Measurements from ENCODE around the gene VPS13D. TPM values are rescaled to one million over a fixed set of nuclear protein-coding genes. Genes with fewer than 3 reads are reported as not detected.

Gene VPS13D
- total RNA-seq, 1 experiment from 2014 or later = 29.0 TPM

DNA sequence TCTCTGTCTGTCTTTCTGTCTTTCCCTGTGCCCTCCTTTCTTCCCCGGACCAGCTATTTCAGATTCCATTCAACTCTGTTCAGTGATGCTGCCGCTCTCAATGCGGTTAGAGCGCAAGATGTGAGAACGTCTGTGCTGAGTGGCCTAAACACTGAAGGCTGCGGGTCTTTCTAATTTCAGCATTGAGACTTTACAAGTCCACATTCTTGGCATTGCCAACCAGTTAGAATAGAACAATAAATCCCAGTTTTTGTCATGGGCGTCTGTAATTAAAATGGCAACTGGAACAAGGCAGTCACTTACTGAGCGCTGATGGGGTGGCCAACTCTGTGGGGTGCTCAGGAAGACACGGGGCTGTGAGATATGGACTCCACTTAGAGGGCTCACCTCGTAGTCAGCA is 275.4 kb downstream of the VPS13D start:
- DNase-seq (ENCODE audit: low spot score) (no peak), ATAC-seq (no peak)
- Mint-ChIP-seq H3K36me3 (no peaks in the 10 kb centered on the region; the same call in 1 of the 2 replicates), H3K27me3 (ENCODE audit: low read depth) (no peaks in the 10 kb centered on the region), H3K27ac (no peak overlapping the region), H3K4me1 (peaks cover 28% of the 10 kb centered on the region), H3K9me3 (no peaks in the 10 kb centered on the region), H3K4me3 (no peak overlapping the region)
- CTCF ChIA-PET = no interaction called here
- POLR2A ChIA-PET = interaction anchor here (0.5 to 0.6 kb wide), 2 partner anchors 174 to 372 kb away, joined by 4 to 9 read pairs; no protein-coding TSS in a partner anchor
- TF ChIP-seq, protein P1, sequence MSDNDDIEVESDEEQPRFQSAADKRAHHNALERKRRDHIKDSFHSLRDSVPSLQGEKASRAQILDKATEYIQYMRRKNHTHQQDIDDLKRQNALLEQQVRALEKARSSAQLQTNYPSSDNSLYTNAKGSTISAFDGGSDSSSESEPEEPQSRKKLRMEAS (CRISPR knock-in tag; IDR thresholded peaks at IDR 0.05) = no peak
- TF ChIP-seq, protein P2, sequence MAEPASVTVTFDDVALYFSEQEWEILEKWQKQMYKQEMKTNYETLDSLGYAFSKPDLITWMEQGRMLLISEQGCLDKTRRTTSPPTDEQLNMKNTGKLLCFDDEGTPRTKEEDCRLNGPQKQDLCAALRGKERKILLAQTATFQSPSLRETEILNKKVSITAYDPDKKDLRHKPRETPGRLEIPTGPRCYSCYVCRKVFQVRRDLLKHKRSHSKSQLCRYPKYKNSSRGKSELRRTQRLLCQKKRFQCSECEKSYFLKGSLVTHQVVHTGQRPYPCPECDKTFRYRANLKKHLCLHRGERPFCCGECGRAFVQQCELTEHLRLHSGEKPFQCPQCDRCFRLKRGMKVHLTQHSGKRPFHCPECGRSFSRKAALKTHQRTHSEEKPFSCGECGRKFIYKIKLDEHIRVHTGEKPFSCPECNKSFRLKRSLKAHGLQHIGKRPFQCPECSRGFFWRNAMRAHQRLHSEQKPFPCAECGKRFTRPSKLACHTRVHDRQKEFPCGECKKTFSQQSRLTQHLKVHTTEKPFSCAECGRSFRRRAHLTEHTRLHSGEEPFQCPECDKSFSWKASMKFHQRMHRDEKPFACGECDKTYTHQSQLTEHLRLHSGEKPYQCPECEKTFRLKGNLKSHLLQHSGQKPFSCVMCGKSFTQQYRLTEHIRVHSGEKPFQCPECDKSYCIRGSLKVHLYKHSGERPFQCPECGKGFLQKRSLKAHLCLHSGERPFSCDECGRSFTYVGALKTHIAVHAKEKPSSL (CRISPR knock-in tag; conservative IDR thresholded peaks at IDR 0.05) = no peak
- TF ChIP-seq ZNF219 (CRISPR knock-in tag; IDR thresholded peaks at IDR 0.05; ENCODE audit: borderline replicate concordance) = no peak
- no peak for TF ChIP-seq CREB1 (CRISPR knock-in tag; IDR thresholded peaks at IDR 0.05)
- TF ChIP-seq, protein P3, sequence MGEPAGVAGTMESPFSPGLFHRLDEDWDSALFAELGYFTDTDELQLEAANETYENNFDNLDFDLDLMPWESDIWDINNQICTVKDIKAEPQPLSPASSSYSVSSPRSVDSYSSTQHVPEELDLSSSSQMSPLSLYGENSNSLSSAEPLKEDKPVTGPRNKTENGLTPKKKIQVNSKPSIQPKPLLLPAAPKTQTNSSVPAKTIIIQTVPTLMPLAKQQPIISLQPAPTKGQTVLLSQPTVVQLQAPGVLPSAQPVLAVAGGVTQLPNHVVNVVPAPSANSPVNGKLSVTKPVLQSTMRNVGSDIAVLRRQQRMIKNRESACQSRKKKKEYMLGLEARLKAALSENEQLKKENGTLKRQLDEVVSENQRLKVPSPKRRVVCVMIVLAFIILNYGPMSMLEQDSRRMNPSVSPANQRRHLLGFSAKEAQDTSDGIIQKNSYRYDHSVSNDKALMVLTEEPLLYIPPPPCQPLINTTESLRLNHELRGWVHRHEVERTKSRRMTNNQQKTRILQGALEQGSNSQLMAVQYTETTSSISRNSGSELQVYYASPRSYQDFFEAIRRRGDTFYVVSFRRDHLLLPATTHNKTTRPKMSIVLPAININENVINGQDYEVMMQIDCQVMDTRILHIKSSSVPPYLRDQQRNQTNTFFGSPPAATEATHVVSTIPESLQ (CRISPR knock-in tag; IDR thresholded peaks at IDR 0.05) = no peak
- no peak for TF ChIP-seq NR3C1 (CRISPR knock-in tag; conservative IDR thresholded peaks at IDR 0.05; ENCODE audit: low read depth)
- TF ChIP-seq NR2C2 (CRISPR knock-in tag; IDR thresholded peaks at IDR 0.05) = no peak

DNA sequence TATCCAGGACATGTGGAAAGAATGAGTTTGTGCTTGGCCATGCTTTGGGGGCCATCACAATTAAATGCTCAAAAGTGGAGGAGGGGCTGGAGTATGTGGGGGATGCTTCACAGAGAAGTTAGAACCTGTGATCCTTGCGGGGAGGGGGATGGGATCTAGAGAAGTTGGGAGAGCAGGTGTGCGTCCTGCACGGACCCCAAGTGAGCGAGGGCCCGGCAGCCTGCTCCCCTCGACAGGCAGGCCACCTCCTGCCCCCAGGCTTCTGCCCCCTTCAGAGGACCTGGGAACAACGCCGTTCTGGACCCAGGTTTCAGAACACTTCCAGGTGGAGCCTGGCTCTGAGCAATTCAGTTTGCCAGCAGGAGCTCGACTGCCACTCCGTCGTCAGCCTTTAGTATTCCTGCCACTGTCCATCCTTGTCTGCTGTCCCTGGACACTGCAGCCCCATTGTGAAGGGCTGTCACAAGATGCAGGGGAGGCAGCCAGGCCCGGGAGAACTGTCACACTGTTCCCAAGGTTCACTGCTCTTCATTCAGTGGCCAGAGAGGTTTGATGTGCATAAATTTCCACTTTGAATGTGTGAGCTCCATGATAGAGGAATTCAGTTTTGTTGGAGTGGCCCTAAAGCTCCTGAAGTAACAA is 275.9 kb downstream of the VPS13D start:
- POLR2A ChIA-PET = interaction anchor here (0.5 kb wide), 1 partner anchor 373 kb away, joined by 4 read pairs; no protein-coding TSS in a partner anchor
- no peaks in the 10 kb centered on the region; the same call in 1 of the 2 replicates for H3K36me3 Mint-ChIP-seq
- H3K4me1 Mint-ChIP-seq = peaks cover 33% of the 10 kb centered on the region
- TF ChIP-seq GTF2I (CRISPR knock-in tag; conservative IDR thresholded peaks at IDR 0.05) = no peak
- TF ChIP-seq, protein P4, sequence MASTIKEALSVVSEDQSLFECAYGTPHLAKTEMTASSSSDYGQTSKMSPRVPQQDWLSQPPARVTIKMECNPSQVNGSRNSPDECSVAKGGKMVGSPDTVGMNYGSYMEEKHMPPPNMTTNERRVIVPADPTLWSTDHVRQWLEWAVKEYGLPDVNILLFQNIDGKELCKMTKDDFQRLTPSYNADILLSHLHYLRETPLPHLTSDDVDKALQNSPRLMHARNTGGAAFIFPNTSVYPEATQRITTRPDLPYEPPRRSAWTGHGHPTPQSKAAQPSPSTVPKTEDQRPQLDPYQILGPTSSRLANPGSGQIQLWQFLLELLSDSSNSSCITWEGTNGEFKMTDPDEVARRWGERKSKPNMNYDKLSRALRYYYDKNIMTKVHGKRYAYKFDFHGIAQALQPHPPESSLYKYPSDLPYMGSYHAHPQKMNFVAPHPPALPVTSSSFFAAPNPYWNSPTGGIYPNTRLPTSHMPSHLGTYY (CRISPR knock-in tag; IDR thresholded peaks at IDR 0.05) = no peak
- TF ChIP-seq ATF1 (CRISPR knock-in tag; IDR thresholded peaks at IDR 0.05) = no peak
- TF ChIP-seq, protein P5, sequence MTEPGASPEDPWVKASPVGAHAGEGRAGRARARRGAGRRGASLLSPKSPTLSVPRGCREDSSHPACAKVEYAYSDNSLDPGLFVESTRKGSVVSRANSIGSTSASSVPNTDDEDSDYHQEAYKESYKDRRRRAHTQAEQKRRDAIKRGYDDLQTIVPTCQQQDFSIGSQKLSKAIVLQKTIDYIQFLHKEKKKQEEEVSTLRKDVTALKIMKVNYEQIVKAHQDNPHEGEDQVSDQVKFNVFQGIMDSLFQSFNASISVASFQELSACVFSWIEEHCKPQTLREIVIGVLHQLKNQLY (CRISPR knock-in tag; IDR thresholded peaks at IDR 0.05) = no peak
- TF ChIP-seq FOXJ3 (CRISPR knock-in tag; IDR thresholded peaks at IDR 0.05; ENCODE audit: borderline replicate concordance) = no peak
- TF ChIP-seq, protein P6, sequence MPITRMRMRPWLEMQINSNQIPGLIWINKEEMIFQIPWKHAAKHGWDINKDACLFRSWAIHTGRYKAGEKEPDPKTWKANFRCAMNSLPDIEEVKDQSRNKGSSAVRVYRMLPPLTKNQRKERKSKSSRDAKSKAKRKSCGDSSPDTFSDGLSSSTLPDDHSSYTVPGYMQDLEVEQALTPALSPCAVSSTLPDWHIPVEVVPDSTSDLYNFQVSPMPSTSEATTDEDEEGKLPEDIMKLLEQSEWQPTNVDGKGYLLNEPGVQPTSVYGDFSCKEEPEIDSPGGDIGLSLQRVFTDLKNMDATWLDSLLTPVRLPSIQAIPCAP (CRISPR knock-in tag; IDR thresholded peaks at IDR 0.05) = no peak
- TF ChIP-seq SOX15 (CRISPR knock-in tag; IDR thresholded peaks at IDR 0.05) = no peak
- TF ChIP-seq ZNF671 (CRISPR knock-in tag; IDR thresholded peaks at IDR 0.05) = no peak
- no peak for DNase-seq (ENCODE audit: low spot score)
- no peaks in the 10 kb centered on the region for H3K9me3 Mint-ChIP-seq
- H3K27ac Mint-ChIP-seq = no peak overlapping the region
- H3K27me3 Mint-ChIP-seq (ENCODE audit: low read depth) = no peaks in the 10 kb centered on the region
- no peak for ATAC-seq
- H3K4me3 Mint-ChIP-seq = no peak overlapping the region
- CTCF ChIA-PET = interaction anchor here (1.2 kb wide), 1 partner anchor 114 kb away, joined by 3 read pairs; no protein-coding TSS in a partner anchor

All from WTC11 (cell line).